ENCODE measurements around the gene RGR.

RGR gene

GRCh38 chr10:84292502-84292901, 47.6 kb downstream of the RGR start:
- TF ChIP-seq, protein P1, sequence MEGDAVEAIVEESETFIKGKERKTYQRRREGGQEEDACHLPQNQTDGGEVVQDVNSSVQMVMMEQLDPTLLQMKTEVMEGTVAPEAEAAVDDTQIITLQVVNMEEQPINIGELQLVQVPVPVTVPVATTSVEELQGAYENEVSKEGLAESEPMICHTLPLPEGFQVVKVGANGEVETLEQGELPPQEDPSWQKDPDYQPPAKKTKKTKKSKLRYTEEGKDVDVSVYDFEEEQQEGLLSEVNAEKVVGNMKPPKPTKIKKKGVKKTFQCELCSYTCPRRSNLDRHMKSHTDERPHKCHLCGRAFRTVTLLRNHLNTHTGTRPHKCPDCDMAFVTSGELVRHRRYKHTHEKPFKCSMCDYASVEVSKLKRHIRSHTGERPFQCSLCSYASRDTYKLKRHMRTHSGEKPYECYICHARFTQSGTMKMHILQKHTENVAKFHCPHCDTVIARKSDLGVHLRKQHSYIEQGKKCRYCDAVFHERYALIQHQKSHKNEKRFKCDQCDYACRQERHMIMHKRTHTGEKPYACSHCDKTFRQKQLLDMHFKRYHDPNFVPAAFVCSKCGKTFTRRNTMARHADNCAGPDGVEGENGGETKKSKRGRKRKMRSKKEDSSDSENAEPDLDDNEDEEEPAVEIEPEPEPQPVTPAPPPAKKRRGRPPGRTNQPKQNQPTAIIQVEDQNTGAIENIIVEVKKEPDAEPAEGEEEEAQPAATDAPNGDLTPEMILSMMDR (conservative IDR thresholded peaks at IDR 0.05; ENCODE audit: low read depth, low read length), result no peak
- H3K4me1 ChIP-seq (ENCODE audit: low read depth, poor library complexity, severe bottlenecking), result peaks cover 38% of the 10 kb centered on the region
- no peak overlapping the region for H3K27ac ChIP-seq
- no peak overlapping the region for H3K4me3 ChIP-seq (IDR thresholded peaks at IDR 0.05; ENCODE audit: insufficient read depth, low read depth, low read length)
- H3K4me2 ChIP-seq, result no peak overlapping the region
- no peak overlapping the region for H2AFZ ChIP-seq (ENCODE audit: low read depth)
- no peak overlapping the region for H3K9ac ChIP-seq
- H3K36me3 ChIP-seq (ENCODE audit: insufficient read depth), result no peaks in the 10 kb centered on the region
- no peaks in the 10 kb centered on the region for H3K27me3 ChIP-seq (ENCODE audit: insufficient read depth, low read depth)
- no peaks in the 10 kb centered on the region for H3K79me2 ChIP-seq (ENCODE audit: insufficient read depth, low read depth)
- no peaks in the 10 kb centered on the region for H4K20me1 ChIP-seq (ENCODE audit: insufficient read depth)

- Histone ChIP-seq H3K9ac (no peak overlapping the region), H3K4me3 (IDR thresholded peaks at IDR 0.05; ENCODE audit: insufficient read depth, low read depth, low read length) (no peak overlapping the region), H3K4me2 (no peak overlapping the region), H3K36me3 (ENCODE audit: insufficient read depth) (no peaks in the 10 kb centered on the region), H2AFZ (ENCODE audit: low read depth) (no peak overlapping the region), H3K79me2 (ENCODE audit: insufficient read depth, low read depth) (no peaks in the 10 kb centered on the region), H3K27me3 (ENCODE audit: insufficient read depth, low read depth) (no peaks in the 10 kb centered on the region), H3K27ac (no peak overlapping the region), H3K4me1 (ENCODE audit: low read depth, poor library complexity, severe bottlenecking) (peaks cover 38% of the 10 kb centered on the region), H4K20me1 (ENCODE audit: insufficient read depth) (no peaks in the 10 kb centered on the region)
- TF ChIP-seq, protein P1 (conservative IDR thresholded peaks at IDR 0.05; ENCODE audit: low read depth, low read length), result no peak
Observed at GRCh38 chr10:84293171-84293570, 48.3 kb downstream of the RGR start.

DNA sequence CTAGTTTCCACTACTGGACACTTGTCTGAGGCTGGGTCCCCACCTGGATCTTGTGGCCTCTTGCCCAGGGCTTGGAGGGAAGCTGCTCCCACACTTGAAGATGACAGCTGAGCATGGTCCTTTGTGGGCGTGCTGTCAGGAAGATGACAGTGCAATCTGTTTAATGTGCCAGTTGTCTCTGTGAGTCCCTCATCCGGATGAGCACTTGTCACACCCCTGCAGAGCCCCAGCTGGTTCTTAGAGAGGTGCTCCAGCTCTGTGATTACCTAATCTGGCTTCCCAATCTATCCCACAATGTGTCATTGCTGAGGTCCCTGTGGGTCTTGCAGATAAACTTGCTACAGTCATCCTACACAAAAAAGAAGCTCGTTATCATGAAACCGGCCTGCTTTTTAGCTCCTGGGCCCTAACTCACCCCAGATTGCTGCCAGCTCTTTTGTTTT, 48.7 kb downstream of the RGR start:
- Histone ChIP-seq H3K4me3 (IDR thresholded peaks at IDR 0.05; ENCODE audit: insufficient read depth, low read depth, low read length) (no peak overlapping the region), H3K27ac (no peak overlapping the region), H4K20me1 (ENCODE audit: insufficient read depth) (no peaks in the 10 kb centered on the region), H3K4me1 (ENCODE audit: low read depth, poor library complexity, severe bottlenecking) (peaks cover 38% of the 10 kb centered on the region), H3K36me3 (ENCODE audit: insufficient read depth) (no peaks in the 10 kb centered on the region), H3K9ac (no peak overlapping the region), H3K4me2 (peak overlapping the region; percentile 47; the same call in 1 of the 2 replicates), H3K79me2 (ENCODE audit: insufficient read depth, low read depth) (no peaks in the 10 kb centered on the region), H3K27me3 (ENCODE audit: insufficient read depth, low read depth) (no peaks in the 10 kb centered on the region), H2AFZ (ENCODE audit: low read depth) (no peak overlapping the region)
- TF ChIP-seq, protein P1 (conservative IDR thresholded peaks at IDR 0.05; ENCODE audit: low read depth, low read length), result no peak

DNA sequence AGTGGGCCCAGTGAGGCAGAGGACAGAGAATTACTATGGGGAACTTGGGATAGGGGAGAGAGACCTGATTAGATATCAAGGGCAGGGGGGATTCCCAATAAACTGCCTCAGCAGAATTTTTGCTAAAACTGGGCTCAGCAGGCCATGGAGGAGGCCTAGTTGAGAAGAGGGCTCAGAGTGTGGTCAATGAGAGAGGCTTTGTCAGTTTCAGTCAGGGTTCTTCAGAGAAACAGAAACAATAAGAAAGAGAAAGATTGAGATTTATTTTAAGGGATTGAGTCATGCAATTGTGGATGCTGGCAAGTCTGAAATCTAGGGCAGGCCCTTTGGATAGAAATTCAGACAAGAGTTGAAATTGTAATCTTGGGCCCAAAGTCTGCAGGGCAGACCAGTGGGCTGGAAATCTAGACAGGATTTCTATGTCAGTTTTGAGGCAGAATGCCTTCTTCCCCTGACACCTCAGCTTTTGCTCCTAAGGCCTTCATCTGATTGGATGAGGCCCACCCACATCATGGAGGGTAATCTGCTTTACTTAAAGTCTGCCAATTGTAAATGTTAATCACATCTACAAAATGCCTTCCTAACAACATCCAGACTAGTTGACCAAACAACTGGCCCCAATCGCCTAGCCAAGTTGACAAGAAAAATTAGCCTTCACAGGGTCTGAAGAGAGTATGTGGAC, 50.1 kb downstream of the RGR start:
- no peaks in the 10 kb centered on the region for H3K36me3 ChIP-seq (ENCODE audit: insufficient read depth)
- H3K27ac ChIP-seq, result peak overlapping the region; percentile 35; the same call in 1 of the 2 replicates
- H3K9ac ChIP-seq, result no peak overlapping the region
- TF ChIP-seq, protein P1 (conservative IDR thresholded peaks at IDR 0.05; ENCODE audit: low read depth, low read length), result no peak
- H3K4me1 ChIP-seq (ENCODE audit: low read depth, poor library complexity, severe bottlenecking), result peaks cover 38% of the 10 kb centered on the region
- no peaks in the 10 kb centered on the region for H3K79me2 ChIP-seq (ENCODE audit: insufficient read depth, low read depth)
- no peaks in the 10 kb centered on the region for H3K27me3 ChIP-seq (ENCODE audit: insufficient read depth, low read depth)
- H3K4me3 ChIP-seq (IDR thresholded peaks at IDR 0.05; ENCODE audit: insufficient read depth, low read depth, low read length), result no peak overlapping the region
- peak overlapping the region; percentile 33 for H3K4me2 ChIP-seq
- no peak overlapping the region for H2AFZ ChIP-seq (ENCODE audit: low read depth)
- H4K20me1 ChIP-seq (ENCODE audit: insufficient read depth), result no peaks in the 10 kb centered on the region
